ENCODE measurements around the gene ZBTB39.

Gene ZBTB39

DNA sequence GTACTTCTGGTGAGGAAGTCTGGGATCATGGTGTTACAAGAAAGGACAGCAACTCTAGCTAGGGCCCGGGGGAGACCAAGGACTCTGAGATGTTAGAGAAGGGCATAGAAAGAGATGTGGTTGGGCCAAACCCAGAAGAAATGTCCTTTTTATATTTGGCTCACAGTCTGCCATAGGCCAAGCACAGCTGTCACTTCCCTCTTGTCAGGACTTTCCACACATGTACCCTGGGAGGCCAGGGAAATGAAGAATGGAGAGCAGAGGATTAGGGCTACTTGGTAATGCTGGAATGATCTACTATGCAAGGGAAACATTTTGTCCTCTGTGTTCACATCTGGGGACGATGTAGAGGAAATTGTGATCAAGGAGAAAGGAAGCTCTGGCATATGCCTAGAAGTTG lies 34.4 kb upstream of the ZBTB39 start:
- Histone ChIP-seq H3K4me2 (ENCODE audit: low read depth, low read length, poor library complexity, severe bottlenecking) (no peak overlapping the region), H3K36me3 (ENCODE audit: low read length) (no peaks in the 10 kb centered on the region), H3K9ac (ENCODE audit: low read length) (no peak overlapping the region), H3K27me3 (ENCODE audit: low read length) (no peaks in the 10 kb centered on the region), H3K9me2 (replicated peaks; ENCODE audit: insufficient read depth, low read length) (no peaks in the 10 kb centered on the region), H3K9me3 (ENCODE audit: insufficient read depth, low read length) (no peaks in the 10 kb centered on the region), H3K27ac (ENCODE audit: low read depth, low read length) (no peak overlapping the region), H2AFZ (ENCODE audit: low read depth, low read length, severe bottlenecking) (no peak overlapping the region), H3K4me3 (ENCODE audit: insufficient read depth, low read length, poor library complexity, severe bottlenecking) (no peak overlapping the region), H3K79me2 (ENCODE audit: insufficient read depth, low read length) (no peaks in the 10 kb centered on the region), H3F3A (ENCODE audit: insufficient read depth) (no peaks in the 10 kb centered on the region), H4K20me1 (ENCODE audit: low read depth, low read length) (no peaks in the 10 kb centered on the region)
- TF ChIP-seq EZH2phosphoT487 (conservative IDR thresholded peaks at IDR 0.05; ENCODE audit: low read length), result no peak
- TF ChIP-seq, protein P1, sequence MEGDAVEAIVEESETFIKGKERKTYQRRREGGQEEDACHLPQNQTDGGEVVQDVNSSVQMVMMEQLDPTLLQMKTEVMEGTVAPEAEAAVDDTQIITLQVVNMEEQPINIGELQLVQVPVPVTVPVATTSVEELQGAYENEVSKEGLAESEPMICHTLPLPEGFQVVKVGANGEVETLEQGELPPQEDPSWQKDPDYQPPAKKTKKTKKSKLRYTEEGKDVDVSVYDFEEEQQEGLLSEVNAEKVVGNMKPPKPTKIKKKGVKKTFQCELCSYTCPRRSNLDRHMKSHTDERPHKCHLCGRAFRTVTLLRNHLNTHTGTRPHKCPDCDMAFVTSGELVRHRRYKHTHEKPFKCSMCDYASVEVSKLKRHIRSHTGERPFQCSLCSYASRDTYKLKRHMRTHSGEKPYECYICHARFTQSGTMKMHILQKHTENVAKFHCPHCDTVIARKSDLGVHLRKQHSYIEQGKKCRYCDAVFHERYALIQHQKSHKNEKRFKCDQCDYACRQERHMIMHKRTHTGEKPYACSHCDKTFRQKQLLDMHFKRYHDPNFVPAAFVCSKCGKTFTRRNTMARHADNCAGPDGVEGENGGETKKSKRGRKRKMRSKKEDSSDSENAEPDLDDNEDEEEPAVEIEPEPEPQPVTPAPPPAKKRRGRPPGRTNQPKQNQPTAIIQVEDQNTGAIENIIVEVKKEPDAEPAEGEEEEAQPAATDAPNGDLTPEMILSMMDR (IDR thresholded peaks at IDR 0.05; ENCODE audit: insufficient read depth, low read length, poor library complexity, severe bottlenecking), result no peak

DNA sequence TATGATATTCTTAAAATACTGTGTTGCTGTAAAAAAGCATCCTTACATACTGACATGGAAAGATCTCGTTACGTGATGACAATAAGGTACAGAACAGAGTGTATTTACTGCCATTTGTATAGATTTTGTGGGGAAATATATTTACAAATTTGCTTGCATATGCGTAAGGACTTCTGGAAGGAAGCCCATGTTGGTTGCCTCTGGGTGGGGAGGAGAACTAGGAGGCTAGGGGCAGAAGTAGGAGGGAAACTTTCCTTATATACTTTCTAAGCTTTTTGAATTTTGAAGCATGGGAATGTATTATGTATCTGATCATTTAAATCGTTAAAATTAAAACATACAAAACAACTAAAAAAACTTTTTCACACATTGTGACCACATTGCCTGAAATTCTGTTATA lies 33.9 kb upstream of the ZBTB39 start:
- H3K9me2 ChIP-seq (replicated peaks; ENCODE audit: insufficient read depth, low read length), result no peaks in the 10 kb centered on the region
- no peak overlapping the region for H3K9ac ChIP-seq (ENCODE audit: low read length)
- no peak overlapping the region for H3K27ac ChIP-seq (ENCODE audit: low read depth, low read length)
- H3K4me2 ChIP-seq (ENCODE audit: low read depth, low read length, poor library complexity, severe bottlenecking), result no peak overlapping the region
- no peak overlapping the region for H3K4me3 ChIP-seq (ENCODE audit: insufficient read depth, low read length, poor library complexity, severe bottlenecking)
- H3K36me3 ChIP-seq (ENCODE audit: low read length), result no peaks in the 10 kb centered on the region
- no peak for TF ChIP-seq EZH2phosphoT487 (conservative IDR thresholded peaks at IDR 0.05; ENCODE audit: low read length)
- TF ChIP-seq, protein P1 (IDR thresholded peaks at IDR 0.05; ENCODE audit: insufficient read depth, low read length, poor library complexity, severe bottlenecking), result no peak
- H3K27me3 ChIP-seq (ENCODE audit: low read length), result no peaks in the 10 kb centered on the region
- no peaks in the 10 kb centered on the region for H4K20me1 ChIP-seq (ENCODE audit: low read depth, low read length)
- no peaks in the 10 kb centered on the region for H3F3A ChIP-seq (ENCODE audit: insufficient read depth)
- H2AFZ ChIP-seq (ENCODE audit: low read depth, low read length, severe bottlenecking), result no peak overlapping the region
- no peaks in the 10 kb centered on the region for H3K9me3 ChIP-seq (ENCODE audit: insufficient read depth, low read length)
- no peaks in the 10 kb centered on the region for H3K79me2 ChIP-seq (ENCODE audit: insufficient read depth, low read length)

DNA sequence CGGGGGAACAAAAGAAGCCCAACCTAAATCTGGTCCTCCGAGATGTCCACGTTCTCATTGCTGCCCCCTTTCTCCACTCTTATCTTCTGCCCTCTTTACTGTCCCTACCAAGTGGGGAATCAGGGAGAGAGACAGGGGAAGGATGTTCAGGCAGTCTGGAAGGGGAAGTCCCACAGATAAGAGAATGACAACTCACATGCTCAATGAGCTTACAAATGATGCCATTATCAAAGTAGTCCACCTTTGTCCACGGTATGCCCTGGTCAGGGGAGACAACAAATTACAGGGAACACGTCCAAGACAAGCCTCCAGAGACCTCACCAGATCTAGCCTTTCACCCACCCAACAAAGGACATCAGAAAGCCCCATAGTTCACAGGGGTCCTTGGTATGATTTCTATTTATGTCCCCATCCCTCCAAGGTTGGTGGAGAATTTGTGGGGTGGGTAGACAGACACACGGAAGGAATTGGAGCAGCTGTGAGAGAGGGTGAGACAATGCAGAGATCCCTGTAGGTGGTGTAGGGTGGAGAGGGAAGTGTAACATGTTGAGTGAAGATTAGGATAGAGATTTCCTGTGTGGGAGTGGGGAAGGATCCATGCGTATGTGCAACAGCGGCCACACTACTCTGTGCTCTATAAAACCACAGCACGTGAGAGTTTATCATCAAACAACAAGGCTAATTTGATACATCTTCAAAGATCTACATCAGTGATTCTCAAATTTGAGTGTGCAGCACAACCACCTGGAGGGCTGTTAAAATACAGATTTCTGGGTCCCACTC lies 32.9 kb upstream of the ZBTB39 start:
- no peak overlapping the region for H3K4me3 ChIP-seq (ENCODE audit: insufficient read depth, low read length, poor library complexity, severe bottlenecking)
- no peaks in the 10 kb centered on the region for H4K20me1 ChIP-seq (ENCODE audit: low read depth, low read length)
- no peak overlapping the region for H2AFZ ChIP-seq (ENCODE audit: low read depth, low read length, severe bottlenecking)
- no peak overlapping the region for H3K9ac ChIP-seq (ENCODE audit: low read length)
- H3K27me3 ChIP-seq (ENCODE audit: low read length), result no peaks in the 10 kb centered on the region
- no peaks in the 10 kb centered on the region for H3K9me2 ChIP-seq (replicated peaks; ENCODE audit: insufficient read depth, low read length)
- no peaks in the 10 kb centered on the region for H3F3A ChIP-seq (ENCODE audit: insufficient read depth)
- no peaks in the 10 kb centered on the region for H3K79me2 ChIP-seq (ENCODE audit: insufficient read depth, low read length)
- no peak overlapping the region for H3K4me2 ChIP-seq (ENCODE audit: low read depth, low read length, poor library complexity, severe bottlenecking)
- H3K9me3 ChIP-seq (ENCODE audit: insufficient read depth, low read length), result no peaks in the 10 kb centered on the region
- TF ChIP-seq, protein P1 (IDR thresholded peaks at IDR 0.05; ENCODE audit: insufficient read depth, low read length, poor library complexity, severe bottlenecking), result no peak
- TF ChIP-seq EZH2phosphoT487 (conservative IDR thresholded peaks at IDR 0.05; ENCODE audit: low read length), result no peak
- H3K27ac ChIP-seq (ENCODE audit: low read depth, low read length), result no peak overlapping the region
- H3K36me3 ChIP-seq (ENCODE audit: low read length), result no peaks in the 10 kb centered on the region
